HepG2 (cell line): ENCODE results near the gene DCAKD. TPM values are rescaled to one million over a fixed set of nuclear protein-coding genes. Genes with fewer than 3 reads are reported as not detected.
A peak's percentile ranks its signal among the peaks of the same experiment; 100 is the strongest.

Source experiments
- CBX1 ChIP-seq: IDR thresholded peaks from one replicate; pipeline ENCODE4 v1.6.1; 2016; ENCODE audit warnings: antibody characterized with exemption, low read depth
- ELF3 ChIP-seq: IDR thresholded peaks from 2 replicates; pipeline ENCODE4 v1.6.1; 2016; ENCODE audit warnings: missing genetic modification reagents, missing compliant biosample characterization
- GZF1 ChIP-seq: sonication (generic); formaldehyde crosslinking; IDR thresholded peaks from 2 replicates; pipeline ENCODE4 v1.5.1; 2020; ENCODE audit warnings: mild to moderate bottlenecking, missing genetic modification reagents
- HMG20A ChIP-seq: IDR thresholded peaks from 2 replicates; pipeline ENCODE4 v1.6.1; 2016; ENCODE audit warnings: borderline replicate concordance
- JUNB ChIP-seq: sonication (generic); formaldehyde crosslinking; IDR thresholded peaks from 2 replicates; pipeline ENCODE4 v1.8.0; 2022; ENCODE audit warnings: missing genetic modification reagents, mild to moderate bottlenecking, borderline replicate concordance
- KDM3A ChIP-seq: IDR thresholded peaks from 2 replicates; pipeline ENCODE4 v1.6.1; 2018; ENCODE audit warnings: low read depth, missing compliant biosample characterization
- LCORL ChIP-seq, 2 experiments: fragments of 450-650 bp in 1 of 2; sonication (generic) in 1 of 2; formaldehyde crosslinking in 1 of 2; IDR thresholded peaks; 2 replicates each; pipeline versions ENCODE4 v1.5.0 to v1.6.1; 2017 to 2020; ENCODE audit warnings: antibody characterized with exemption in 1 of 2, missing genetic modification reagents in 1 of 2
- NFATC3 ChIP-seq: sonication (generic); formaldehyde crosslinking; IDR thresholded peaks from 2 replicates; pipeline ENCODE4 v1.5.1; 2020; ENCODE audit warnings: mild to moderate bottlenecking, missing genetic modification reagents
- NFE2L1 ChIP-seq: sonication (generic); formaldehyde crosslinking; IDR thresholded peaks from 2 replicates; pipeline ENCODE4 v1.4.0; 2020; ENCODE audit warnings: missing genetic modification reagents, mild to moderate bottlenecking, borderline replicate concordance
- PHF21A ChIP-seq: sonication (generic); formaldehyde crosslinking; IDR thresholded peaks from 2 replicates; pipeline ENCODE4 v1.5.0; 2020; ENCODE audit warnings: mild to moderate bottlenecking, missing genetic modification reagents
- SSRP1 ChIP-seq: IDR thresholded peaks from 2 replicates; pipeline ENCODE4 v1.6.1; 2016; ENCODE audit warnings: control low read depth
- THYN1 ChIP-seq: sonication (generic); formaldehyde crosslinking; IDR thresholded peaks from 2 replicates; pipeline ENCODE4 v1.8.1; 2023; ENCODE audit warnings: low read depth, mild to moderate bottlenecking, moderate library complexity, missing genetic modification reagents, borderline replicate concordance
- ZFX ChIP-seq: sonication (generic); formaldehyde crosslinking; IDR thresholded peaks from 2 replicates; pipeline ENCODE4 v1.4.0; 2020; ENCODE audit warnings: mild to moderate bottlenecking, low read depth, missing genetic modification reagents, moderate library complexity
- ZFY ChIP-seq: sonication (generic); formaldehyde crosslinking; IDR thresholded peaks from 2 replicates; pipeline ENCODE4 v1.4.0; 2020; ENCODE audit warnings: missing genetic modification reagents
- ZNF143 ChIP-seq: sonication (generic); formaldehyde crosslinking; IDR thresholded peaks from 2 replicates; pipeline ENCODE4 v1.4.0; 2020; ENCODE audit warnings: missing genetic modification reagents
- ZNF20 ChIP-seq: sonication (generic); formaldehyde crosslinking; IDR thresholded peaks from 2 replicates; pipeline ENCODE4 v1.4.0; 2020; ENCODE audit warnings: mild to moderate bottlenecking, moderate library complexity, missing genetic modification reagents
- ZNF264 ChIP-seq: sonication (generic); formaldehyde crosslinking; IDR thresholded peaks from 2 replicates; pipeline ENCODE4 v1.4.0; 2020; ENCODE audit warnings: missing genetic modification reagents
- ZNF3 ChIP-seq: IDR thresholded peaks from 2 replicates; pipeline ENCODE4 v1.7.0; 2017; ENCODE audit warnings: inconsistent platforms
- ZNF530 ChIP-seq: sonication (generic); formaldehyde crosslinking; IDR thresholded peaks from 2 replicates; pipeline ENCODE4 v1.5.0; 2020; ENCODE audit warnings: low read depth, mild to moderate bottlenecking, missing genetic modification reagents
- ZNF746 ChIP-seq: sonication (generic); formaldehyde crosslinking; IDR thresholded peaks from 2 replicates; pipeline ENCODE4 v1.8.0; 2022; ENCODE audit warnings: mild to moderate bottlenecking, missing genetic modification reagents
- ZSCAN21 ChIP-seq: sonication (generic); formaldehyde crosslinking; IDR thresholded peaks from 2 replicates; pipeline ENCODE4 v1.8.0; 2022; ENCODE audit warnings: mild to moderate bottlenecking, missing genetic modification reagents, moderate library complexity, borderline replicate concordance
- ZUFSP ChIP-seq: sonication (generic); formaldehyde crosslinking; IDR thresholded peaks from 2 replicates; pipeline ENCODE4 v1.9.0; 2021; ENCODE audit warnings: missing genetic modification reagents, mild to moderate bottlenecking, borderline replicate concordance
- polyA plus RNA-seq, 8 experiments: library from polyadenylated mRNA; depleted of rRNA in 3 of 8; stranded (reverse) in 7 of 8; unstranded in 1 of 8; fragments of >200 nt; fragmentation: Illumina TruSeq in 4 of 8; extraction: Trizol in 4 of 8; gene quantifications; 2 replicates each; pipeline versions ENCODE4 v1.2.1 to v1.2.3, GENCODE V29; 2011 to 2016; ENCODE audit warnings: low read depth in 4 of 8, missing spikeins in 1 of 8, mixed read lengths in 1 of 8; ENCODE audit not compliant: insufficient read depth in 1 of 8
- total RNA-seq, 5 experiments: library from RNA; depleted of rRNA; stranded (reverse); fragments of >200 nt; fragmentation: Illumina TruSeq; extraction: Trizol; gene quantifications; 2 replicates each; pipeline ENCODE4 v1.2.3, GENCODE V29; 2016; ENCODE audit warnings: low read depth in 1 of 5
- TF ChIP-seq, protein P1 (sequence below): sonication (generic); formaldehyde crosslinking; IDR thresholded peaks from 2 replicates; pipeline ENCODE4 v1.5.1; 2020; ENCODE audit warnings: missing genetic modification reagents, mild to moderate bottlenecking, borderline replicate concordance
- TF ChIP-seq, protein P2 (sequence below): sonication (generic); formaldehyde crosslinking; IDR thresholded peaks from 2 replicates; pipeline ENCODE4 v1.4.0; 2020; ENCODE audit warnings: missing genetic modification reagents, mild to moderate bottlenecking, borderline replicate concordance

Gene DCAKD
- total and polyA plus RNA-seq, 2 of the 13 experiments (the other 11 are each of a cell fraction or from before 2014, with no cell fraction given): 25.9 to 29.2 TPM

DNA sequence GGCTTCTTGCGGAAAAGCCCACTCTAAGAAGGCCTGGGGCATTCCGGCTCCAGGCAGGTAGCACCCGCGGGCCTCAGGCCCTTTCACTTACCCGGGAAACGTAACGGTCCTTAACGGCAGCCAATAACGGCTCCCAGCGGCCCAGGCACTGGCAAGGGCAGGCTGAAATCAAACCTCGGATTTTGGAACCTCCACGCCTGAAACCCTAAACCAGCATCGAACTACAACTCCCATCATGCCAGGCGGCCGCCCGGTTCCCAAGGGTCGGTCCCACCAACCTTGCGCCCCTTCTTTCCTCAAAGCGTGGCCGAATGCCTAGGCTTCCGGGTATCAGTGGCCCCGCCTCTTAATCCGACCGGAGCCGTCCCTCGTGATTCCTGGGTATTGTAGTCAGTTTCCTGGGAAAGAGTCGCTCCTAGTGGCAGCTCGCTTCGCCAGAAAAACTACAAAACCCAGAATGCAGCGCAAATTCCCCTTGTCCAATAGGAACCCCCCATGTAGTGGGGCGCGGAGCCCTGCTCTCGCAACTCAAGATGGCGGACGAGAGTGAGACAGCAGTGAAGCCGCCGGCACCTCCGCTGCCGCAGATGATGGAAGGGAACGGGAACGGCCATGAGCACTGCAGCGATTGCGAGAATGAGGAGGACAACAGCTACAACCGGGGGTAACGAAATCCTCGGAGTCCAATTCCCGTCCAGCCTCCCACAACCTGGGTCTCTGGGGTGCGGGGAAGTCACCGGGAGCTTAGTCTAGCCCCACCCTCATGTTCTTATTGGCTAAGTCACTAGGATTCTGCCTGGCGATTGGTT lies 9.6 kb upstream of the DCAKD start, which contains the start of gene NMT1 (continued):
- TF ChIP-seq ZFY (CRISPR knock-in tag) (peak; percentile 99), NFATC3 (no peak; the same call in 1 of the 2 replicates), PHF21A (CRISPR knock-in tag) (peak; percentile 94), ZSCAN21 (CRISPR knock-in tag) (0 out of 2 replicates have a peak, but pooled peaks have one; percentile 72), CBX1 (peak; percentile 34), ZNF530 (no peak), NFE2L1 (CRISPR knock-in tag) (peak; percentile 91; the same call in 1 of the 2 replicates), ELF3 (CRISPR knock-in tag) (peak; percentile 98), ZNF3 (CRISPR knock-in tag) (peak; percentile 70), ZNF143 (CRISPR knock-in tag) (peak; percentile 98), ZUFSP (CRISPR knock-in tag) (no peak), GZF1 (CRISPR knock-in tag) (no peak), ZNF20 (no peak; the same call in 1 of the 2 replicates), HMG20A (no peak), ZNF746 (CRISPR knock-in tag) (0 out of 2 replicates have a peak, but pooled peaks have one; percentile 35), ZFX (CRISPR knock-in tag) (peak; percentile 99), ZNF264 (CRISPR knock-in tag) (peak; percentile 67; the same call in 1 of the 2 replicates), LCORL (IDR thresholded peaks at IDR 0.05) (0 out of 2 replicates have a peak, but pooled peaks have one; percentile 6), LCORL (CRISPR knock-in tag; IDR thresholded peaks at IDR 0.05) (peak; percentile 94), THYN1 (CRISPR knock-in tag) (no peak), KDM3A (CRISPR knock-in tag) (peak; percentile 81; the same call in 1 of the 2 replicates), SSRP1 (peak; percentile 79), JUNB (CRISPR knock-in tag) (no peak)
- TF ChIP-seq, protein P1, sequence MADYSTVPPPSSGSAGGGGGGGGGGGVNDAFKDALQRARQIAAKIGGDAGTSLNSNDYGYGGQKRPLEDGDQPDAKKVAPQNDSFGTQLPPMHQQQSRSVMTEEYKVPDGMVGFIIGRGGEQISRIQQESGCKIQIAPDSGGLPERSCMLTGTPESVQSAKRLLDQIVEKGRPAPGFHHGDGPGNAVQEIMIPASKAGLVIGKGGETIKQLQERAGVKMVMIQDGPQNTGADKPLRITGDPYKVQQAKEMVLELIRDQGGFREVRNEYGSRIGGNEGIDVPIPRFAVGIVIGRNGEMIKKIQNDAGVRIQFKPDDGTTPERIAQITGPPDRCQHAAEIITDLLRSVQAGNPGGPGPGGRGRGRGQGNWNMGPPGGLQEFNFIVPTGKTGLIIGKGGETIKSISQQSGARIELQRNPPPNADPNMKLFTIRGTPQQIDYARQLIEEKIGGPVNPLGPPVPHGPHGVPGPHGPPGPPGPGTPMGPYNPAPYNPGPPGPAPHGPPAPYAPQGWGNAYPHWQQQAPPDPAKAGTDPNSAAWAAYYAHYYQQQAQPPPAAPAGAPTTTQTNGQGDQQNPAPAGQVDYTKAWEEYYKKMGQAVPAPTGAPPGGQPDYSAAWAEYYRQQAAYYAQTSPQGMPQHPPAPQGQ (CRISPR knock-in tag): no peak
- TF ChIP-seq, protein P2, sequence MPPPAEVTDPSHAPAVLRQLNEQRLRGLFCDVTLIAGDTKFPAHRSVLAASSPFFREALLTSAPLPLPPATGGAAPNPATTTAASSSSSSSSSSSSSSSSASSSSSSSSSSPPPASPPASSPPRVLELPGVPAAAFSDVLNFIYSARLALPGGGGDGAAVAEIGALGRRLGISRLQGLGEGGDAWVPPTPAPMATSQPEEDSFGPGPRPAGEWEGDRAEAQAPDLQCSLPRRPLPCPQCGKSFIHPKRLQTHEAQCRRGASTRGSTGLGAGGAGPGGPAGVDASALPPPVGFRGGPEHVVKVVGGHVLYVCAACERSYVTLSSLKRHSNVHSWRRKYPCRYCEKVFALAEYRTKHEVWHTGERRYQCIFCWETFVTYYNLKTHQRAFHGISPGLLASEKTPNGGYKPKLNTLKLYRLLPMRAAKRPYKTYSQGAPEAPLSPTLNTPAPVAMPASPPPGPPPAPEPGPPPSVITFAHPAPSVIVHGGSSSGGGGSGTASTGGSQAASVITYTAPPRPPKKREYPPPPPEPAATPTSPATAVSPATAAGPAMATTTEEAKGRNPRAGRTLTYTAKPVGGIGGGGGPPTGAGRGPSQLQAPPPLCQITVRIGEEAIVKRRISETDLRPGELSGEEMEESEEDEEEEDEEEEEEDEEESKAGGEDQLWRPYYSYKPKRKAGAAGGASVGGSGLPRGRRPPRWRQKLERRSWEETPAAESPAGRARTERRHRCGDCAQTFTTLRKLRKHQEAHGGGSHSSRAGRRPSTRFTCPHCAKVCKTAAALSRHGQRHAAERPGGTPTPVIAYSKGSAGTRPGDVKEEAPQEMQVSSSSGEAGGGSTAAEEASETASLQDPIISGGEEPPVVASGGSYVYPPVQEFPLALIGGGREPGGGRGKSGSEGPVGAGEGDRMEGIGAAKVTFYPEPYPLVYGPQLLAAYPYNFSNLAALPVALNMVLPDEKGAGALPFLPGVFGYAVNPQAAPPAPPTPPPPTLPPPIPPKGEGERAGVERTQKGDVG (CRISPR knock-in tag): no peak; the same call in 1 of the 2 replicates
